ENCODE measurements around the gene PAEP.

- TF ChIP-seq, protein P1, sequence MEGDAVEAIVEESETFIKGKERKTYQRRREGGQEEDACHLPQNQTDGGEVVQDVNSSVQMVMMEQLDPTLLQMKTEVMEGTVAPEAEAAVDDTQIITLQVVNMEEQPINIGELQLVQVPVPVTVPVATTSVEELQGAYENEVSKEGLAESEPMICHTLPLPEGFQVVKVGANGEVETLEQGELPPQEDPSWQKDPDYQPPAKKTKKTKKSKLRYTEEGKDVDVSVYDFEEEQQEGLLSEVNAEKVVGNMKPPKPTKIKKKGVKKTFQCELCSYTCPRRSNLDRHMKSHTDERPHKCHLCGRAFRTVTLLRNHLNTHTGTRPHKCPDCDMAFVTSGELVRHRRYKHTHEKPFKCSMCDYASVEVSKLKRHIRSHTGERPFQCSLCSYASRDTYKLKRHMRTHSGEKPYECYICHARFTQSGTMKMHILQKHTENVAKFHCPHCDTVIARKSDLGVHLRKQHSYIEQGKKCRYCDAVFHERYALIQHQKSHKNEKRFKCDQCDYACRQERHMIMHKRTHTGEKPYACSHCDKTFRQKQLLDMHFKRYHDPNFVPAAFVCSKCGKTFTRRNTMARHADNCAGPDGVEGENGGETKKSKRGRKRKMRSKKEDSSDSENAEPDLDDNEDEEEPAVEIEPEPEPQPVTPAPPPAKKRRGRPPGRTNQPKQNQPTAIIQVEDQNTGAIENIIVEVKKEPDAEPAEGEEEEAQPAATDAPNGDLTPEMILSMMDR (IDR thresholded peaks at IDR 0.05), result no peak
- TF ChIP-seq POLR2A (IDR thresholded peaks at IDR 0.05), result no peak
- no peak for TF ChIP-seq POLR2AphosphoS5 (IDR thresholded peaks at IDR 0.05)
Measured at GRCh38 chr9:135588371-135588770, 26.8 kb downstream of the PAEP start.

Measured in breast epithelium (tissue), 3 donors.